Measurements from ENCODE around the gene DNAJC6. TPM values are rescaled to one million over a fixed set of nuclear protein-coding genes. Genes with fewer than 3 reads are reported as not detected.

DNAJC6 gene
- total RNA-seq, 4 donors from 2014 or later: 0.10 to 0.75 (median 0.36) TPM; not detected in 1

- in situ Hi-C loops (cut with MboI; ENCODE audit: low sequenced_read_pairs in 4 of 4): loop anchor here in 1 of 4 donors (25.0 kb wide), 1 partner anchor 247 kb away; no protein-coding TSS in a partner anchor
These were observed 131.1 kb downstream of the DNAJC6 start for GRCh38 chr1:65440322-65440900.

GRCh38 chr1:65440915-65441314 is 131.6 kb downstream of the DNAJC6 start:
- Histone ChIP-seq H3K4me3 (no peak overlapping the region), H3K9me3 (no peaks in the 10 kb centered on the region), H3K4me1 (no peaks in the 10 kb centered on the region), H3K27ac (no peak overlapping the region), H3K27me3 (no peaks in the 10 kb centered on the region), H3K36me3 (no peaks in the 10 kb centered on the region)
- intact Hi-C loops (cut with DNase I; ENCODE audit: low total_unique reads) (no loop called here), in situ Hi-C loops (cut with MboI; ENCODE audit: low sequenced_read_pairs in 4 of 4) (loop anchor here in 1 of 4 donors (25.0 kb wide), 1 partner anchor 246 kb away; no protein-coding TSS in a partner anchor)
- DNase-seq (no peak), ATAC-seq (no peak)
- TF ChIP-seq CTCF (IDR thresholded peaks at IDR 0.05 in 4 of 5, conservative IDR thresholded peaks at IDR 0.05 in 1 of 5) (no peak), POLR2A (IDR thresholded peaks at IDR 0.05) (no peak)

More at GRCh38 chr1:65440322-65440900, 131.1 kb downstream of the DNAJC6 start:
- H3K27ac ChIP-seq: no peak overlapping the region
- no peak for ATAC-seq
- no peaks in the 10 kb centered on the region for H3K27me3 ChIP-seq
- H3K9me3 ChIP-seq: no peaks in the 10 kb centered on the region
- H3K4me1 ChIP-seq: no peaks in the 10 kb centered on the region
- intact Hi-C loops (cut with DNase I; ENCODE audit: low total_unique reads): no loop called here
- no peak overlapping the region for H3K4me3 ChIP-seq
- no peaks in the 10 kb centered on the region for H3K36me3 ChIP-seq
- TF ChIP-seq POLR2A (IDR thresholded peaks at IDR 0.05) (no peak), CTCF (IDR thresholded peaks at IDR 0.05 in 4 of 5, conservative IDR thresholded peaks at IDR 0.05 in 1 of 5) (no peak)
- DNase-seq: no peak

GRCh38 chr1:65441464-65441863 is 132.1 kb downstream of the DNAJC6 start:
- Histone ChIP-seq H3K27ac (no peak overlapping the region), H3K4me3 (no peak overlapping the region), H3K4me1 (no peaks in the 10 kb centered on the region), H3K9me3 (no peaks in the 10 kb centered on the region), H3K36me3 (no peaks in the 10 kb centered on the region), H3K27me3 (no peaks in the 10 kb centered on the region)
- DNase-seq (no peak), ATAC-seq (no peak)
- TF ChIP-seq POLR2A (IDR thresholded peaks at IDR 0.05) (no peak), CTCF (IDR thresholded peaks at IDR 0.05 in 4 of 5, conservative IDR thresholded peaks at IDR 0.05 in 1 of 5) (no peak)
- in situ Hi-C loops (cut with MboI; ENCODE audit: low sequenced_read_pairs in 4 of 4): loop anchor here in 1 of 4 donors (25.0 kb wide), 1 partner anchor 246 kb away; no protein-coding TSS in a partner anchor
- intact Hi-C loops (cut with DNase I; ENCODE audit: low total_unique reads): no loop called here

GRCh38 chr1:65442442-65442841 is 133.1 kb downstream of the DNAJC6 start:
- intact Hi-C loops (cut with DNase I; ENCODE audit: low total_unique reads) (no loop called here), in situ Hi-C loops (cut with MboI; ENCODE audit: low sequenced_read_pairs in 4 of 4) (loop anchor here in 1 of 4 donors (25.0 kb wide), 1 partner anchor 245 kb away; no protein-coding TSS in a partner anchor)
- Histone ChIP-seq H3K27ac (no peak overlapping the region), H3K36me3 (no peaks in the 10 kb centered on the region), H3K4me1 (no peaks in the 10 kb centered on the region), H3K4me3 (no peak overlapping the region), H3K27me3 (no peaks in the 10 kb centered on the region), H3K9me3 (no peaks in the 10 kb centered on the region)
- no peak for TF ChIP-seq POLR2A (IDR thresholded peaks at IDR 0.05)
- no peak for TF ChIP-seq CTCF (IDR thresholded peaks at IDR 0.05 in 4 of 5, conservative IDR thresholded peaks at IDR 0.05 in 1 of 5)
- no peak for DNase-seq
- no peak for ATAC-seq
